OCI-M1 (cell line): Measurements from ENCODE around the gene RCOR1.
A peak's percentile ranks its signal among the peaks of the same experiment; 100 is the strongest.
"Not testable (repeated sequence)": the region's sequence is repeated elsewhere in the genome, so short reads cannot be mapped to it uniquely, and the experiment has no call there.

ENCODE experiments used
- DNase-seq: peaks from one replicate; lab custom pipeline; 2025; lab: John Stamatoyannopoulos, UW

Gene RCOR1

DNA sequence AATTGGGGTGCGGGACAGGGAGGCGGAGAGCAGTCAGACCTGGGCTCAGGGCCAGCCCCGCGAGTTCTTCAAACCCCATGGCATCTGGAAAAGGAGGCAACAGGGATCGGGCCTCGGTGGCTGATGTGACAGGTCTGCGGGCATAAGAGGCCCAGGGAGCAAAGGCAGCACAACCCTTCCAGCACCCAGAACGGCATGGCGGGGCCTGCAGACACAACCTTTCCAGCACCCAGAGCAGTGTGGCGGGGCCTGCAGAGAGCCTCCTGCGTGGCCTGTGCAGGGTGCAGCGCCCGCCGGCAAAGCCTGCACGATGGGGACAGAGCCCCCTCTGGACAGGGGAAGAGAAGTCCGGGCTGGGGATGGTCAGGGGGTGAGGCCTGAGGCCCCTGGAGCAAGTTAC, 158.6 kb downstream of the RCOR1 start:
- DNase-seq, result no peak

GRCh38 chr14:102752239-102752847, 159.9 kb downstream of the RCOR1 start:
- DNase-seq, result no peak

DNA sequence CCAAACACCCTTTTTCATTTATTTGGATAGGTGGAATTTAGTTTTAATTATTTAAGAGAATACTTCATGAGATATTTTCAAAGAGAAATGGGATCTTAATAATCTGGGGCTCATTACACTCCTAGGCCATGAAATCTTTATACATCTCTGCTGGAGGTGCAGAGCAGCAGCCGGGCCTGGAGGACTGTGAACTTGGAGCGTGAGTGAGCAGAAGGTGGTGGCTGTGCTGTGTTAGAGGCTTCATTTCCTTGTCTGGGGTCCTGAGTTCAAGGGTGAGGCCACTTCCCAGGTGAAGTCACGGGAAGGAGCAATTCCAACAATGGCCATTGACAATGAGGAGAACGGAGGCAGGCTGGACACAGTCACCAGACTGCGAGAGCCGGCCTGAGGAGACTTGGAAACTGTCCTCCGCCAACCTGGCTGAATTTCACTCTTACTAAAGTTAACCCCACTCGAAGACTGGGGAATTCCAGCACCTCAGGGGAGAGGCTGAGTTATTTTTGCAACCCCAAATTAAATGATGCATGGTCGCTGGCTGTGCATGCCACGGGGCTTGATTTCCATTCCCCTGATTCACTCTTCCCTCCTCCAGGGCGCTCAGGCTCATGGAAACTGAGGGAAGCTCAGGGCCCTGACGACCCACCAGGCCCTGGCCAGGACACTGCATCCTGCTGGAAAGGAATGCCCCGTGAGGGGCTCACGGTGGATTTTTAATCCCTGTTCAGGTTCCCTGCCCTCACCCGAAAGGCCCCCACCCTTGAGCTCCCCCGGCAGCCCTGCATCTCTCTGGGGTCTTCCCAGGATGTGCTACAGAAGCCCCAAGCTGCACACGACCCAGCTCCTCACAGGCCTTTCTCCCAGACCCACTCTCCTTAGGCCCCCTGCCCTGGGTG, 162.2 kb downstream of the RCOR1 start:
- DNase-seq, result no peak

- no peak for DNase-seq
These were observed 165.2 kb downstream of the RCOR1 start for GRCh38 chr14:102757646-102758045.

- DNase-seq, result no peak
These were observed 165.6 kb downstream of the RCOR1 start for GRCh38 chr14:102758087-102758486.

- DNase-seq, result peak; percentile 1
These were observed 167.2 kb downstream of the RCOR1 start for GRCh38 chr14:102759456-102760187.

DNA sequence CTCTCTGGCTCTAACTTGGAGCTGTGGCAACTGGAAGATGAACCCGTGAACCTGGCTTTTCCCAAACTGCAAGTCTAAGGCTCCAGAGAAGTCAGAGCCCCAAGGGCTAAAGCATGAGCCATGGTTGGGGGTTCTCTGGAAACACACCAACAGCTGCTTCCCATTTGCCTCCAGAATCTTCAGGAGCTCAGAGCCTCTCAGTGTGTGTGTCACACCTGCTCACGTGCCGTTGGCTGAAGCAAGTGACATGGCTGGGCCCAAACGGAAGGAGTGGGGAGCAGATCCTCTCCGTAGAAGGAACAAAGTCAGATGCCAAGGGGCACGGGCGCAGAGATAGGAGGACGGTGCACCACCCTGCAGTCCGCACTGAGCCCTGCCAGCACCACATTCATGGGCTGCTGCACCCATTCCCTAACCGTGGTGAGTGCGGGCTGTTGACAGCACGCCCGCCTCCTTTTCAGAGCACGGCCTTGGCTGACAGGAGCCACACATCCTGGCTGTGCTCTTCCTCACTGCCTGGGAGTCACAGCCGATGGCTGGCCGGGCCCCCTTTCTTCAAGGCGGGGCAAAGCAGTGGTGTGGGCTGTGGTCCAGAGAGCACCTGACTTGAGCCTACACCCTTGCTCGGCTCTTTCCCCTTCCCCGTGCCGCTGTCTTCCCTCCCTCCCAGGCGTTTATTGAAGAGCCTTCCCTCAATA, 168.2 kb downstream of the RCOR1 start:
- DNase-seq, result no peak

DNA sequence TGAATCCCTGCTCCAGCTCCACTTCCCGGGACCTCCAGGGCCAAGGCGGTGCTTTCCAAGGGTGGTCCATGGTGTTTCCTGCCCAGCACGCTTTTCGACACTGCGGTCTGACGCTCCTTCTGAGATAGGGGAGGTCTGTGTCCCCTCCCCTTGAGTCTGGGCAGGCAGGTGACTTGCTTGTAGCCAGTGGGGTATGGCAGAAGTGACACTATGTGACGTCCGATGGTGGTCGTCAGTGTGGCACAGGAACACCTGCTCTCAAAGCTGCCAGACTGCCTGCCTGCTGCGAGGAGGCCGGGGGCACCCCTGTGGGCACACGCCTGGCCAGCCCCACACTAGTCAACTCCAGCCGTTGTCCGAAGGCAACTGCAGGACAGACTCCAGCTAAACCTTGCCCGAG, 168.8 kb downstream of the RCOR1 start:
- no peak for DNase-seq

DNA sequence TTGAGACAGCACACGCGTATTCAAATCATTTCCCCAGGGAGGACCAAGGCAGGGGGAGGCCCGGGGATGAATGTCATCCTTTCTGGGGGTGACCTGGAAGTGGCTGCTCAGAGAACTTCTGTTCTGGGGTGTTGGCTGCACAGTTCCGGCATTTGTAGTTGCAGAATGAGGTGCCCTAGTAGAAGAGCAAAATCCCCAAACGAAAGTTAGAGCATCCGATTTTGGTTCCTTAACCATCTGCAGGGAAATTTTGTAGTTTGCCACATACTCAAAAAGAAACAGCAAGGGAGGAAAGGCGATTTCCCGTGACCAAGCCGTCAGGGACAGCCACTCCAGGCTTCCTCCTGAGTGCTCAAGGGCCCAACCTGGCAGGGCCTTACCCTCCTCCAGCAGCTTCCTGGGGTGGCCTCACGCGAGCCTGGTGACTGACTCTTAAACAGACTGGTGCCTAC, 171.8 kb downstream of the RCOR1 start:
- DNase-seq, result no peak

- DNase-seq, result not testable (repeated sequence)
These were observed 173.3 kb downstream of the RCOR1 start for GRCh38 chr14:102765770-102766169.

DNA sequence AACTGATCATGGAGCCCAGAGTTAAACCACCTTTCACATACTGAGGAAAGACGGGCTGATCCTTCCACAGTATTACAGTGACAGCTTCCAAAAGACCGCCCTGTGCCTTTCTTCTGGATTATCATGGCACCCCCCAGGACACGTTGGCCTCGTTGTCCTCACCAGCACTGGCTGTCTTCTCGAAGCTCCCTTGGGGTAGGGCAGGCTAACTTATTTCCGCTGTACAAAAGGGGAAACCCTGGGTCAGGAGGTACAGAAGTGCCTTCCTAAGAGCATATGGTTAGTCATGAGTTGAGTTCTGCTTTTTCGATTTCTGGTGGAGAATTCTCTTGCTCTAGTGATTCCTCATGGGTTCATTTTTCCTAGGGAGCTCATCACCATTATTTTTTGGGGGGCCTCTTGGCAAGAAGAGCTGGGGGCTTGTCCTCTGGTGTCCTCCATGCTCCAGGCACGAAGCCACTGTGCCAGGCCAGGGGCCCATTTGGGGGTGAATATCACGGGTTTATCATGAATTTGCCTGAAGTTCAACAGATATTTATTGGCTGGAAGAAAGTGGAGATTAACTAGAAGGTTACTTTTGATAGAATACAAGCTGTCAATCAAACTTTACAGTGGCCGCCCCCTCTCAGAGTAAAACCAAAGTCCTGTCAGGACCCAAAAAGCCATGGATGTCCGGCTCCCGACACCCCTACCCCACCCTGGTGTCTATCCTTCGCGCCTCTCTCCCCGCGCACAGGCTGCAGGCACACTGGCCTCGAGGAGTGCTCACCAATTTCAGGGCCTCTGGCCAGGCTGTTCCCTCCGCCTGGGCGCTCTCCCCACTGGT, 176.0 kb downstream of the RCOR1 start:
- DNase-seq, result peak; percentile 48

GRCh38 chr14:102769049-102769327, 176.5 kb downstream of the RCOR1 start:
- DNase-seq, result no peak

DNA sequence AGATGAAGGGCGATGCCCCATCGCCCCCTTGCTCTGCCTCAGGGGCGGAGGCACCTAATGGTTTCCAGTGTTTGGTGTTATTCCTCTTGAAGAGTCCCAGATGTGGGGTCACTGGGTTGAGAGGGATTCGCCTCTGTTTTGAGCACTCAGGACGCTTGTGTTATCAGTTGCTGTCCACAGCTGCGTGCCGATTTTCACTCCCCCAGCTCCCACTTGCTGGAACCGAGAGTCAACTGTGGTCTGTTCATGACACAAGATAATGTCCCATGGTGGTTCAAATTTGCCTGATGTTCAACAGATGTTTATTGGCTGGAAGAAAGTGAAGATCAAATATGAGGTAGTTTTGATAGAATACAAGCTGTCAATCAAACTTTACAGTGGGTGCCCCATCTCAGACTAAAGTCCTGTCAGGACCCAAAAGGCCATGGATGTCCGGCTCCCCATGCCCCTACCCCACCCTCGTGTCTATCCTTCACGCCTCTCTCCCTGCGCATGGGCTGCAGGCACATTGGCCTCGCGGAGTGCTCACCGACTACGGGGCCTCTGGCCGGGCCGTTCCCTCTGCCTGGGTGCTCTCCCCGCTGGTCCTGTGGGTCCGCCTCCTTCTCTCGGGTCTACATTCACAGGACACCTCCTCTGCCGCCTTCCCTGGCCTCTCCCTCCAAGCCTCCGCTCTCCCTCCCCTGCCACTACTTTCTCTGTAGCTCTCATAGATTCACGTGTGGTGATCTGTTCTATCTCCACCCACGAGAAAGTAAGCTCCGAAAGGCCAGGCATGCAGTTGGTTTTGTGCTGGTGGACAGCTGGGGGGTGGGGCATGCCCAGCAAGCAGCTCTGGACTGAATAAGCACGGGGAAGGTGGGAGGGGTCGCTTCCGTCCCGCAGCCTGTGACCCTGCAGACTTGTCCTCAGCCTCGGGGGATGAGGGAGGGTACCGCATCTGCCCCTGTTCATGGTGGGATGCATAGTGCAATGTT, 178.0 kb downstream of the RCOR1 start:
- peak; percentile 18 for DNase-seq

GRCh38 chr14:102771144-102771543, 178.7 kb downstream of the RCOR1 start:
- no peak for DNase-seq

DNA sequence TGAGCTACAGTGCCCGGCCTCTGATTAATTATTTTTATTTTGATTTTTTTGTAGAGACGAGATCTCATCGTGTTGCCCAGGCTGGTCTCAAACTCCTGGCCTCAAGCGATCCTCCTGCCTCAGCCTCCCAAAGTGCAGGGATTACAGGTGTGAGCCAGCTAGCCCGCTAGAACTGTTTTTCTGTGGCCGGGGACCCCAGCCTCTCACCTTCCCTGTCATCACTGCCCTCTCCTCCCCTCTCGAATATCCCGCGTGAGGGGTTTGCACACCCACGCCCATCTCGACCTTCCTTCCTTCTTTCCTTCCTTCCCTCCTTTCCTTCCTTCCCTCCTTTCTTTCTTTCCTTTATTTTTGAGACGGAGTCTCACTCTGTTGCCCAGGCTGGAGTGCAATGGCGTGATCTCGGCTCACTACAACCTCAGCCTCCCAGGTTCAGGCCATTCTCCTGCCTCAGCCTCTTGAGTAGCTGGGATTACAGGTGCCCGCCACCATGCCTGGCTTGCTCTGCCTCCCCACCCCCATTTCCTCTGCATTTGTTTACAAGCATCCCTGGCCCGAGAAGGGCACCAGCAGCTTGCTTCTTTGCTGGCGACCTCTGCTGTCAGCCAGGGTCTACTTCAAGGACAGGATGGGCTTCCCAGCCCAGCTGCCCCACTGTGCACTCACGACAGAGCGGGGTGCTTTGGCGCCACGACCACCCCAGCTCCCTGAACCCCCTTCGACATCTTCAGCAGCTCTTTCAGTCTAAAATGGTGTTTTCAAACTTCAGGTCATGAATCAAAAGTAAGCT, 180.5 kb downstream of the RCOR1 start:
- DNase-seq, result peak; percentile 31

GRCh38 chr14:102774391-102775153, 182.1 kb downstream of the RCOR1 start:
- DNase-seq, result peak; percentile 75

GRCh38 chr14:102775855-102776760, 183.7 kb downstream of the RCOR1 start:
- DNase-seq, result peak; percentile 9
